Heart left ventricle (tissue), 13 donors: ENCODE data around the gene POLR2J3.
"Not testable (repeated sequence)": the region's sequence is repeated elsewhere in the genome, so short reads cannot be mapped to it uniquely, and the experiment has no call there.

ENCODE experiments used
- POLR2A ChIP-seq, 2 donors: fragments of 450-650 bp; IDR thresholded peaks; one replicate each; pipeline ENCODE4 v1.6.1; 2017; ENCODE audit warnings: antibody characterized with exemption in 2 of 2, mild to moderate bottlenecking in 2 of 2, moderate library complexity in 2 of 2
- TF ChIP-seq, protein P1 (sequence below), 12 donors: fragments of 200-600 bp; sonication (generic) in 4 of 12; IDR thresholded peaks; one replicate each; pipeline versions ENCODE4 v1.5.0 to v1.8.0; 2018 to 2022; ENCODE audit warnings: antibody characterized with exemption in 12 of 12, mild to moderate bottlenecking in 5 of 12
- donor health status: ischemic (EF 13 %, LVEDD 7.1; RV severe dilation, severe dysfunction).
- donor health status: DM: no; HTN: yes; CAD: no.
- donor health status: DM: no; HTN: no; CAD: no.
- donor health status: ischemic (EF 25% LVEDD 6.9; RV normal size, moderate dysfunction).
- donor health status: ischemic (EF 25% LVEDD 5.7; RV mildly dilated, moderate dysfunction).
- donor health status: ischemic (EF 35%, LVEDD 5.7; RV mildly dilated, moderate dysfunction).
- donor health status: nonischemic (EF 11% LVEDD 7.7; RV severe dilation, severe dysfunction).
- donor health status: DM: yes; HTN: yes; CAD: no.
- donor health status: PGD.
- donor health status: ischemic (EF 29% LVEDD 5.4; RV normal size, mild dysfunction).
- donor health status: nonischemic (EF 23%, LVEDD 6.1; RV moderate dilation, normal function).

- not testable (repeated sequence) for TF ChIP-seq POLR2A (IDR thresholded peaks at IDR 0.05)
- TF ChIP-seq, protein P1, sequence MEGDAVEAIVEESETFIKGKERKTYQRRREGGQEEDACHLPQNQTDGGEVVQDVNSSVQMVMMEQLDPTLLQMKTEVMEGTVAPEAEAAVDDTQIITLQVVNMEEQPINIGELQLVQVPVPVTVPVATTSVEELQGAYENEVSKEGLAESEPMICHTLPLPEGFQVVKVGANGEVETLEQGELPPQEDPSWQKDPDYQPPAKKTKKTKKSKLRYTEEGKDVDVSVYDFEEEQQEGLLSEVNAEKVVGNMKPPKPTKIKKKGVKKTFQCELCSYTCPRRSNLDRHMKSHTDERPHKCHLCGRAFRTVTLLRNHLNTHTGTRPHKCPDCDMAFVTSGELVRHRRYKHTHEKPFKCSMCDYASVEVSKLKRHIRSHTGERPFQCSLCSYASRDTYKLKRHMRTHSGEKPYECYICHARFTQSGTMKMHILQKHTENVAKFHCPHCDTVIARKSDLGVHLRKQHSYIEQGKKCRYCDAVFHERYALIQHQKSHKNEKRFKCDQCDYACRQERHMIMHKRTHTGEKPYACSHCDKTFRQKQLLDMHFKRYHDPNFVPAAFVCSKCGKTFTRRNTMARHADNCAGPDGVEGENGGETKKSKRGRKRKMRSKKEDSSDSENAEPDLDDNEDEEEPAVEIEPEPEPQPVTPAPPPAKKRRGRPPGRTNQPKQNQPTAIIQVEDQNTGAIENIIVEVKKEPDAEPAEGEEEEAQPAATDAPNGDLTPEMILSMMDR (IDR thresholded peaks at IDR 0.05) = not testable (repeated sequence)
Observed at GRCh38 chr7:102618122-102618521, 45.7 kb upstream of the POLR2J3 start.
